ENCODE measurements around the gene PCDH9.
A peak's percentile ranks its signal among the peaks of the same experiment; 100 is the strongest.

PCDH9 gene

DNA sequence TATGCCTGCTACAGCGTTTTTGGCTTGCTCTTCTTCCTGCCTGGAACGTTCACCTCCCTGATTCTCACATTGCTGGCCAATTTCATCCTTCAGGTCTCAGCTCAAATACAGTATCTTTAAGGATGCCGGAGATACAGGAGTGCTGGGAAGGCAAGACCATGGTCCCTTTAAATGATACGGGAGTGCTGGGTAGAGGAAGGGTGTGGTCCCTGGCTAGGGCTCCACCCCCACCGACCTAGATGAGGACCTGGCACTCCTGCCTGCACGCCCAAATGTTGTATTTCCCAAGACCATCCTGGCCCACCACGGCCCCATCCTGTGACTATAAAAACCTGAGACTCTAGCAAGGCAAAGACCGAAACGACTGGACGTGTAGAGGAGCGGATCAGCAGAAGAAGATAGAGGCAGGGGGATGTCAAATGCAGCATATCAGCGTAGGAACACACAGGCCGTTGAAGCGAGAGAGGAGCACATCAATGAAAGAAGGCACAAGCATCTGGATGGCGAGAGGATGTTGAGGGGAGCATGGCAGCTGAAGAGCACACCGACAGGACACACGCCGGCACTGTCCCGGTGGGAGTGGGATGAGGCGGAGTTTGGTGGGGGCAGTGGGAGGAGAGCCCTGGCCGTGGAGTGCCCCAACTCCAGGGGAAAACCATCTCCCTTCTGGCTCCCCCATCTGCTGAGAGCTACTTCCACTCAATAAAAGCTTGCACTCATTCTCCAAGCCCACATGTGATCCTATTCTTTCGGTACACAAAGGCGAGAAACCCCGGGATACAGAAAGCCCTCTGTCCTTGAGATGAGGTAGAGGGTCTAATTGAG is 74.0 kb downstream of the PCDH9 start:
- Histone ChIP-seq H3K9ac (ENCODE audit: low read length) (no peak overlapping the region), H3K36me3 (ENCODE audit: control insufficient read depth, insufficient read depth, low read length, severe bottlenecking) (no peaks in the 10 kb centered on the region), H3K27me3 (replicated peaks; ENCODE audit: control insufficient read depth, insufficient read depth, low read length) (no peaks in the 10 kb centered on the region), H3K9me3 (ENCODE audit: control insufficient read depth, low read length) (no peaks in the 10 kb centered on the region), H3K4me3 (ENCODE audit: low read length) (no peak overlapping the region), H3K4me1 (ENCODE audit: control insufficient read depth, insufficient read depth, low read length) (peaks cover 9% of the 10 kb centered on the region)
- no peak for DNase-seq (ENCODE audit: low read depth)

GRCh38 chr13:67152085-67152484 is 78.1 kb downstream of the PCDH9 start:
- no peaks in the 10 kb centered on the region for H3K9me3 ChIP-seq (ENCODE audit: control insufficient read depth, low read length)
- H3K4me1 ChIP-seq (ENCODE audit: control insufficient read depth, insufficient read depth, low read length) = peaks cover 24% of the 10 kb centered on the region
- no peaks in the 10 kb centered on the region for H3K36me3 ChIP-seq (ENCODE audit: control insufficient read depth, insufficient read depth, low read length, severe bottlenecking)
- no peaks in the 10 kb centered on the region for H3K27me3 ChIP-seq (replicated peaks; ENCODE audit: control insufficient read depth, insufficient read depth, low read length)
- H3K9ac ChIP-seq (ENCODE audit: low read length) = no peak overlapping the region
- no peak overlapping the region for H3K4me3 ChIP-seq (ENCODE audit: low read length)
- DNase-seq (ENCODE audit: low read depth) = no peak

DNA sequence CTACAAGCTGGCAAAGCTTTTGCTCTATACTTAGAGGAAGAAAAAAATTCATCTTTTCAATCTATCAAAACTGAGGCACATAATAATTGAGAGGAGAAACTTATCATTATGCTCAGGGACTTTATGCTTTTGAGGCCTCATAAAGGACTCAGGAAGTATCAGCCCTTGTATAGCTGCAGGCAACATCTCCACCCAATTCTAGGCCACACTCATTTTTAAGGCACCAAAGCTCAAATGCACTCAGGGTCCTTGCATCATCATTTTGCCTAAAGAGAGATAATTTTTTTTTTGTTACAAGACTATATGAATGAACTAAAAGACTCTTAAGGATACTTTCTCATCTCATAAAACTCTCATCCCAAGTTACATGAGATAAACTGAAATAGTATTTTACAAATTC is 78.5 kb downstream of the PCDH9 start:
- no peaks in the 10 kb centered on the region for H3K36me3 ChIP-seq (ENCODE audit: control insufficient read depth, insufficient read depth, low read length, severe bottlenecking)
- no peak overlapping the region for H3K9ac ChIP-seq (ENCODE audit: low read length)
- peak; percentile 24 for DNase-seq (ENCODE audit: low read depth)
- H3K4me3 ChIP-seq (ENCODE audit: low read length) = no peak overlapping the region
- H3K27me3 ChIP-seq (replicated peaks; ENCODE audit: control insufficient read depth, insufficient read depth, low read length) = no peaks in the 10 kb centered on the region
- H3K9me3 ChIP-seq (ENCODE audit: control insufficient read depth, low read length) = no peaks in the 10 kb centered on the region
- H3K4me1 ChIP-seq (ENCODE audit: control insufficient read depth, insufficient read depth, low read length) = peaks cover 27% of the 10 kb centered on the region

DNA sequence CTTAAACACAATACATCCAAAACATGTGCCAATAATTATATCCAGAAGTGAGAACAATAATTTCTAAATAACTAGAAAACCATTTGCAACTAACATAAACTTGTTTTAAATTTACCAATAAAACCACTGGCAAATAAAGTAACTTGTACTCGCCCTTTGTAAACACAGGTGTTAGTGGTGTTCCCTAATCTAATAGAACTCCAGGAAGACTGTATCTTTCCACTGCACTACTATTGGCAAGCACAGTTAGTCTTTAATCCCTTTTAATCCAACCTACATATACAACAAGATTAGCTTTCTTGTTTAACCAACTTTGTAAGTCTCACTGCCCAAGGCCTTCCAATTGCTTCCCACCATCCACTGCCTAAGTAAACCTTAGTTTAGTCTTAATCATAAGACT is 79.5 kb downstream of the PCDH9 start:
- DNase-seq (ENCODE audit: low read depth) = no peak
- H3K9ac ChIP-seq (ENCODE audit: low read length) = no peak overlapping the region
- no peak overlapping the region for H3K4me3 ChIP-seq (ENCODE audit: low read length)
- no peaks in the 10 kb centered on the region for H3K36me3 ChIP-seq (ENCODE audit: control insufficient read depth, insufficient read depth, low read length, severe bottlenecking)
- H3K9me3 ChIP-seq (ENCODE audit: control insufficient read depth, low read length) = no peaks in the 10 kb centered on the region
- H3K27me3 ChIP-seq (replicated peaks; ENCODE audit: control insufficient read depth, insufficient read depth, low read length) = no peaks in the 10 kb centered on the region
- H3K4me1 ChIP-seq (ENCODE audit: control insufficient read depth, insufficient read depth, low read length) = peaks cover 27% of the 10 kb centered on the region

DNA sequence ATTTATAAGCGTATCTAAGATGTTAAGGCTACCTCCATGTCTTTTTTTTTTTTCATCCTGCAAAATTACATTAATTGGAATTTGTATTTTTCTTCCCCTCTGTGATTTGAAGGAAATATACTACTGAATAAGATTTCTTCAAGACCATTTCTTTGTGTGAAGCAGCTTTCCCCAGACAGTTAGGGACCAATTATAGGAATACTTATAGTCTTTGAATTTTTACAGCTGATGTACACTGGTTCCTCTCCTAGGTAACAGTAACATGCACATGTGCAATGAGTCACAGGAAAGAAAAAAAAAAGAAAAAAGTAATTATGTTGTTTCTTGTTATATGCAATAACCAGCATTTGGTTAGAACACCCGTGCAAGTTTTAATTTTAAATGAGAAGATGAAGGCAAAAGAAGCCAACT is 82.0 kb downstream of the PCDH9 start:
- no peaks in the 10 kb centered on the region for H3K27me3 ChIP-seq (replicated peaks; ENCODE audit: control insufficient read depth, insufficient read depth, low read length)
- peak; percentile 59 for DNase-seq (ENCODE audit: low read depth)
- no peaks in the 10 kb centered on the region for H3K36me3 ChIP-seq (ENCODE audit: control insufficient read depth, insufficient read depth, low read length, severe bottlenecking)
- H3K9me3 ChIP-seq (ENCODE audit: control insufficient read depth, low read length) = no peaks in the 10 kb centered on the region
- H3K4me1 ChIP-seq (ENCODE audit: control insufficient read depth, insufficient read depth, low read length) = peaks cover 18% of the 10 kb centered on the region
- H3K4me3 ChIP-seq (ENCODE audit: low read length) = peak overlapping the region; percentile 69
- H3K9ac ChIP-seq (ENCODE audit: low read length) = peak overlapping the region; percentile 46

DNA sequence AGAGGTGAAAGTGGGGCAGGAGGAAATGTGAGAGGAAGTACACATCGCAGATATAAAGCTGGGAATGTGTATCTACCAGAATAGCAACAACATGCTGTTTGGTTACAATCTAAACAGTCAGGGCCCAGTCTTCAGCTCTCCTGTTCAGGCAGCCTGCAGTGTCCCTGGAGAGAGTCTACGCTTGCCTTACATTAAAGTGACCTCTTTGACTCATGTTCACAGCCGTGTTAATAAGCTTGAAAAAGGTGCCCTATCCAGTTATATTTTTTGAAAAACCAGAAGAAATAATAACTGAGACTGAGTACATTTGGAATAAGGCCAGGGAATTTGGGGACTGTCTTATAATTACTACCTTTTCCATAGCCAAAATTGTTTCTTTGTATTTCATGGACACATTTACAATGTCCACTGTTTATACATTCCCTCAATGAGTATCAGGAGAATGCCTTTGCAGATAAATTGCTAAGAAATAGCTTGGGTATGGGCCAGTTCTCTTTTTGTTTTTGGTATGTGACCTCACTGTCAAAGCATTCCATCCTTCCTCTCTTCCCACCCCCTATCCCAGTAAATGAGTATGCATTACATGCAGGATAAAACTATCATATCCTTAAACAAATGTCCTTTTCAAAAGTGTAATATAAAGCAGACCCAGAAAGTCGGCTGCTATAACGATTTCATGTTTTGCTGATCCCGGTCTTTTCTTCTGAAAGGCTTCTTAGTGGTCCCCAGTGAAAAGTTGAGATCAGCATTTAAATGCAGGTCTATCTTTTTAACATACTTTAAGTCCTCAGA is 82.6 kb downstream of the PCDH9 start:
- Histone ChIP-seq H3K9me3 (ENCODE audit: control insufficient read depth, low read length) (no peaks in the 10 kb centered on the region), H3K27me3 (replicated peaks; ENCODE audit: control insufficient read depth, insufficient read depth, low read length) (no peaks in the 10 kb centered on the region), H3K36me3 (ENCODE audit: control insufficient read depth, insufficient read depth, low read length, severe bottlenecking) (no peaks in the 10 kb centered on the region), H3K9ac (ENCODE audit: low read length) (peak overlapping the region; percentile 46), H3K4me1 (ENCODE audit: control insufficient read depth, insufficient read depth, low read length) (peaks cover 18% of the 10 kb centered on the region), H3K4me3 (ENCODE audit: low read length) (peak overlapping the region; percentile 69)
- peak; percentile 65 for DNase-seq (ENCODE audit: low read depth)

DNA sequence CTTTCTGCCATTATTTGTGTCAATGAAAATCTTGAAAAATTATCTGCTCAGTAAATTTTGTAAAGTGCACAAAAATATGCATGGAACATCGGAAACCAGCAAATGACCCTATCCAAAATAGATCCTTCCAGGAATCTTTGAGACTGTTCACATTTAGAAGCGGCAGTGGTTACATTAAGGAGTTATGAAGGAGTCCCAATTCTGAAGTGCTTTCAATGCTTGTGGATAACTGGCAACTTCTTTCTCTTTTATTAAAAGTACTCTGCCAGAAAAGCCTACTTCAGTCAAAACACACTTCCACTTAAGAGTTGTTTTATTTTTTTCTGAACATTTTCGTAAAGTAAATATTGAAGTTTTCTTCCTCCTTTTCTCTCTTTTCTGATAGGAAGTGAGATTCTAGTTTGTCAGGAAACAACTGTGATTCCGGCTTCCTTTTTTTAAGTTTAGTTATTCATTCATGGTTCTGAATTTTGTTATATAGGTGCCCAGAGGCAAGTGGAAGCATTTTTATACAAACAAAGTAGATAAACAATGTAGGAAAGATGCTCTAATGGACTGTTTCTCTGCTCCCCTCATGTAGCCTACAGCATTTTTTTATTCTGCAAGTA is 83.5 kb downstream of the PCDH9 start:
- Histone ChIP-seq H3K36me3 (ENCODE audit: control insufficient read depth, insufficient read depth, low read length, severe bottlenecking) (no peaks in the 10 kb centered on the region), H3K9me3 (ENCODE audit: control insufficient read depth, low read length) (no peaks in the 10 kb centered on the region), H3K4me1 (ENCODE audit: control insufficient read depth, insufficient read depth, low read length) (peaks cover 18% of the 10 kb centered on the region), H3K27me3 (replicated peaks; ENCODE audit: control insufficient read depth, insufficient read depth, low read length) (no peaks in the 10 kb centered on the region), H3K9ac (ENCODE audit: low read length) (peak overlapping the region; percentile 33), H3K4me3 (ENCODE audit: low read length) (peak overlapping the region; percentile 69)
- no peak for DNase-seq (ENCODE audit: low read depth)

DNA sequence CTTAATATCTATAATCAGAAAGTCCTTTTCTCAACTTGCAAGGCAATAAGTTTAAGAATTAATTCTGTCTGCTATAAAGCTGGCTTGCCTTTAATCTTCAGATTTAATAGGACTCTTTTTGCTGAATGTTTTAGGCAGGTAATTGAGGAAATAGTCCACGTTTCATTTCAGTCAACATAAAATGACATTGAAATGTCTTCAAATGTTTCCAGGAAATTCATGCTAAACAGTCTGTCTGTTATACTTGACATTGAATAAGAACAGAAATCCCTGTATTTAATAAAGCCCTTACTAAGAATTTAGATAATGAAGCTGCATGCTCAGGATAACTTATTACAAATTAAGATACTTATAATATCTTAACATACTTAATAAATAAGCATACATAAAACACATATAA is 84.2 kb downstream of the PCDH9 start:
- no peak overlapping the region for H3K9ac ChIP-seq (ENCODE audit: low read length)
- peaks cover 18% of the 10 kb centered on the region for H3K4me1 ChIP-seq (ENCODE audit: control insufficient read depth, insufficient read depth, low read length)
- DNase-seq (ENCODE audit: low read depth) = no peak
- no peak overlapping the region for H3K4me3 ChIP-seq (ENCODE audit: low read length)
- no peaks in the 10 kb centered on the region for H3K27me3 ChIP-seq (replicated peaks; ENCODE audit: control insufficient read depth, insufficient read depth, low read length)
- no peaks in the 10 kb centered on the region for H3K9me3 ChIP-seq (ENCODE audit: control insufficient read depth, low read length)
- H3K36me3 ChIP-seq (ENCODE audit: control insufficient read depth, insufficient read depth, low read length, severe bottlenecking) = no peaks in the 10 kb centered on the region

GRCh38 chr13:67143544-67144115 is 86.5 kb downstream of the PCDH9 start:
- DNase-seq (ENCODE audit: low read depth) = no peak
- Histone ChIP-seq H3K36me3 (ENCODE audit: control insufficient read depth, insufficient read depth, low read length, severe bottlenecking) (no peaks in the 10 kb centered on the region), H3K4me3 (ENCODE audit: low read length) (no peak overlapping the region), H3K9me3 (ENCODE audit: control insufficient read depth, low read length) (no peaks in the 10 kb centered on the region), H3K4me1 (ENCODE audit: control insufficient read depth, insufficient read depth, low read length) (peaks cover 23% of the 10 kb centered on the region), H3K27me3 (replicated peaks; ENCODE audit: control insufficient read depth, insufficient read depth, low read length) (no peaks in the 10 kb centered on the region), H3K9ac (ENCODE audit: low read length) (no peak overlapping the region)

GRCh38 chr13:67140006-67140405 is 90.1 kb downstream of the PCDH9 start:
- Histone ChIP-seq H3K9ac (ENCODE audit: low read length) (no peak overlapping the region), H3K27me3 (replicated peaks; ENCODE audit: control insufficient read depth, insufficient read depth, low read length) (no peaks in the 10 kb centered on the region), H3K36me3 (ENCODE audit: control insufficient read depth, insufficient read depth, low read length, severe bottlenecking) (no peaks in the 10 kb centered on the region), H3K4me1 (ENCODE audit: control insufficient read depth, insufficient read depth, low read length) (peaks cover 14% of the 10 kb centered on the region), H3K9me3 (ENCODE audit: control insufficient read depth, low read length) (no peaks in the 10 kb centered on the region), H3K4me3 (ENCODE audit: low read length) (no peak overlapping the region)
- DNase-seq (ENCODE audit: low read depth) = no peak

DNA sequence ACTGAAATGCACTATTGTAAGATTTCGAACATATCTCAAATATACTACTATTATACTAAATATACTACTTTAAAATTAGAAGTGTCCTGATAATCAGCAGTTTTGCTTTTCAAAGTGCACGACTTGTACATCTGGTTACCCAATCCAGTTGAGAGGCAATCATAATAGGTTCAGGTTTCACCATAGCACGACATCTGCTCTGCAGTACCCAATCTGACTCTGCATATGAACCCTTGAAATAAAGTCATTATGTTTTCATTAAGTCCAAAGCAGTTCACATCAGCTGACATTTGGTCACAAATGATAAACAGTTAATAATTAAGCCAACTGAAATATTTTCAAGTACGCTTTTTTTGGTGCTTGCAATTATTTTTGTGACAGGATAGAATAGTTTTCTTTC is 90.6 kb downstream of the PCDH9 start:
- Histone ChIP-seq H3K4me3 (ENCODE audit: low read length) (no peak overlapping the region), H3K4me1 (ENCODE audit: control insufficient read depth, insufficient read depth, low read length) (peaks cover 18% of the 10 kb centered on the region), H3K9me3 (ENCODE audit: control insufficient read depth, low read length) (no peaks in the 10 kb centered on the region), H3K27me3 (replicated peaks; ENCODE audit: control insufficient read depth, insufficient read depth, low read length) (no peaks in the 10 kb centered on the region), H3K9ac (ENCODE audit: low read length) (no peak overlapping the region), H3K36me3 (ENCODE audit: control insufficient read depth, insufficient read depth, low read length, severe bottlenecking) (no peaks in the 10 kb centered on the region)
- DNase-seq (ENCODE audit: low read depth) = no peak
